Tracheal epithelial cell (primary cell): Measurements from ENCODE around the gene FRS3. TPM values are rescaled to one million over a fixed set of nuclear protein-coding genes. Genes with fewer than 3 reads are reported as not detected.

Experiments
- total RNA-seq: library from RNA; depleted of rRNA; stranded (reverse); fragments of >200 nt; gene quantifications from 2 replicates; pipeline ENCODE4 v1.2.1, GENCODE V29; 2014

The FRS3 gene
- 0.43 and 0.72 TPM in 2 replicates for total RNA-seq

GRCh38 chr6:41779788-41780550 lies at the start of gene FRS3:
Gene FRS3 (minus strand): TSS chr6:41779900. CDS start chr6:41776987, 2,913 bp downstream.

GRCh38 chr6:41787219-41787917 lies 7.7 kb upstream of the FRS3 start, which contains the start of gene TOMM6:
Gene TOMM6 (plus strand): TSS chr6:41787694. CDS start chr6:41787698, 4 bp downstream.

GRCh38 chr6:41780551-41781365 lies 1.1 kb upstream of the FRS3 start, which contains the start of gene PRICKLE4:
Gene PRICKLE4 (plus strand): TSS chr6:41780782. CDS start chr6:41783474, 2,692 bp downstream.

GRCh38 chr6:41747256-41748101 lies 32.2 kb downstream of the FRS3 start, which contains the start of gene PGC:
Gene PGC (minus strand): TSS chr6:41747397. CDS start chr6:41747334, 63 bp downstream.

GRCh38 chr6:41735427-41736185 lies 44.1 kb downstream of the FRS3 start, which contains the start of gene TFEB:
Gene TFEB (minus strand): TSS chr6:41735608. CDS start chr6:41691213, 44,395 bp downstream.

Other genes starting within 250 kb of the FRS3 start
- 1.4 and 2.3 TPM in 2 replicates for gene FOXP4, start 233.5 kb downstream of the FRS3 start, total RNA-seq
- gene MDFI, start 141.4 kb downstream of the FRS3 start, total RNA-seq: 112 and 113 TPM in 2 replicates
- gene TFEB, start 44.3 kb downstream of the FRS3 start, total RNA-seq: 10.8 and 11.5 TPM in 2 replicates
- not detected in 2 replicates for gene PGC, start 32.5 kb downstream of the FRS3 start, total RNA-seq
- 1.9 TPM in 1 of 2 replicates, not detected in the other for gene PRICKLE4, start 882 bp upstream of the FRS3 start, total RNA-seq
- 74.2 and 76.5 TPM in 2 replicates for gene TOMM6, start 7.8 kb upstream of the FRS3 start, total RNA-seq
- gene USP49, start 115.5 kb upstream of the FRS3 start, total RNA-seq: 1.9 TPM in 2 replicates
- gene MED20, start 141.2 kb upstream of the FRS3 start, total RNA-seq: 21.0 and 42.0 TPM in 2 replicates
- 16.6 and 19.3 TPM in 2 replicates for gene BYSL, start 141.6 kb upstream of the FRS3 start, total RNA-seq
- gene CCND3, start 161.9 kb upstream of the FRS3 start, total RNA-seq: 35.6 and 35.7 TPM in 2 replicates